ENCODE data around the gene C19orf12.

The C19orf12 gene

DNA sequence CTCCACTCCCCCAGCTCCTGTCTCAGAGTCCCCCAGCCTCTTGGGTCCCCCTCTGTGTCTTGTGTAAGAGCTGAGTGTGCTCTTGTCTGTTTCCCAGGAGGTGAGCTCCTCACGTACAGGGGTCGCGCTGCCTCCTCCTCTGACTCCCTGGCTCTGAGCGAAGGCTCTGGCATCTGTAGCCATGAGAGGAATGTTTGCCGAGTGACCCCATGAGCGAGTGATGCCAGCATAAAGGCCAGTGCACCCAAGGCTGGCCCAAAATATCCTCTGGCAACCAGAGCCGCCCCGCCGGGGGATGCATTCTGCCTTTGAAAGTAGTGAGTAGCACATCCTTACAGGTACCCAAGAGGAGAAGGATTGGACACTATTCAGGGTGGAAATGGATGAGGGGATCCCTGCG lies 26.2 kb upstream of the C19orf12 start:
- ChIA-PET POLR2A (no interaction called here), CTCF (interaction anchor here (1.0 to 4.1 kb wide), 3 partner anchors 11 to 133 kb away, joined by 3 to 16 read pairs (median 3); no protein-coding TSS in a partner anchor)
- H3K4me3 ChIP-seq (ENCODE audit: low read depth, low read length) = no peak overlapping the region
- no peak for DNase-seq (ENCODE audit: low read depth, low spot score)
- no peak for TF ChIP-seq CTCF (IDR thresholded peaks at IDR 0.05; ENCODE audit: insufficient read depth, low read length, missing control alignments)

DNA sequence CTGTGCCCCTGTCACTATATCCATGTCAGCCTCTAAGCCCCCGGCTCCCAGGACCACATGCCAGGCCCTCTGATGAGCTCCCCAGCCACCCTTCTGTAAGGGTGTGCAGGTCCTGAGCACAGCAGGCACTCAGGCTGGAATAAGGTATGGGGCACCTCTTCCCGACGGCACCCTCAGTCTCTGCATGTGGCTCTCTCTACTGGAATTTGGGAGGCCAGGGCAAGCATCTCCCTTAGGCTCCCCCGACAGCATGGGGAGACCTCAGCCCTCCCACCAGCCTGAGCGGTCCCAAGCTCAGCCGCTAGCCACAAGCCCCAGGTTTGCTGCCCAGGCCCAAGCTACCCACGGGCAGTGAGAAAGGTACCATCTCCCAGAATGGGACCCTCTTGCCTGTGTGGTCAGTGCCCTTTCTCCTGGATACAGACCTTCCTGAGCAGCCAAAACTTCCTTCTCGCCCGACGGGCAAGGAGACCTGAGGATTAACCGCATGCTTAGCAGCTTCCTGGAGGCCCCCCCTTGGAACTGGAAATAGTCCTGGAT lies 22.5 kb upstream of the C19orf12 start:
- H3K4me3 ChIP-seq (ENCODE audit: low read depth, low read length) = no peak overlapping the region
- ChIA-PET POLR2A (no interaction called here), CTCF (interaction anchor here (1.2 to 1.3 kb wide), 2 partner anchors 9 to 137 kb away, joined by 3 to 4 read pairs; no protein-coding TSS in a partner anchor)
- DNase-seq (ENCODE audit: low read depth, low spot score) = no peak
- no peak for TF ChIP-seq CTCF (IDR thresholded peaks at IDR 0.05; ENCODE audit: insufficient read depth, low read length, missing control alignments)

DNA sequence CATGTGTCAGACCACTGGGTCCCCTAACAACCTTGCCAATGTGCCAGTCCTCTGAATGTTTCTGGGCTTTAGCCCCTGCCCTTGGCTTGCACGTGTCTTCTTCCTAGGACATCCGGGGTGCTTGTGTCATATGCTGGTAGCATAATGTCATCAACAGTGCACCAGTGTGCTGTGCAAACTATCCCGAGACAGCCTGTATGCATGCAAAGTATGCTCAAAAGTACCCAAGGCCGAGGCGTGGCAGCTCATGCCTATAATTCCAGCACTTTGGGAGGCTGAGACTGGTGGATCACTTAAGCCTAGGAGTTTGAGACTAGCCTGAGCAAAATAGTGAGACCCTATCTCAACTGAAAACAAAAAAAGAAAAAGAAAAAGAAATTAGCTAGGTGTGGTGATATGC lies 20.8 kb upstream of the C19orf12 start:
- POLR2A ChIA-PET = no interaction called here
- no peak for DNase-seq (ENCODE audit: low read depth, low spot score)
- no peak for TF ChIP-seq CTCF (IDR thresholded peaks at IDR 0.05; ENCODE audit: insufficient read depth, low read length, missing control alignments)
- CTCF ChIA-PET = interaction anchor here (0.9 to 1.5 kb wide), 2 partner anchors 20 to 207 kb away, joined by 4 to 5 read pairs; partner anchors contain the start of gene URI1
- H3K4me3 ChIP-seq (ENCODE audit: low read depth, low read length) = no peak overlapping the region

DNA sequence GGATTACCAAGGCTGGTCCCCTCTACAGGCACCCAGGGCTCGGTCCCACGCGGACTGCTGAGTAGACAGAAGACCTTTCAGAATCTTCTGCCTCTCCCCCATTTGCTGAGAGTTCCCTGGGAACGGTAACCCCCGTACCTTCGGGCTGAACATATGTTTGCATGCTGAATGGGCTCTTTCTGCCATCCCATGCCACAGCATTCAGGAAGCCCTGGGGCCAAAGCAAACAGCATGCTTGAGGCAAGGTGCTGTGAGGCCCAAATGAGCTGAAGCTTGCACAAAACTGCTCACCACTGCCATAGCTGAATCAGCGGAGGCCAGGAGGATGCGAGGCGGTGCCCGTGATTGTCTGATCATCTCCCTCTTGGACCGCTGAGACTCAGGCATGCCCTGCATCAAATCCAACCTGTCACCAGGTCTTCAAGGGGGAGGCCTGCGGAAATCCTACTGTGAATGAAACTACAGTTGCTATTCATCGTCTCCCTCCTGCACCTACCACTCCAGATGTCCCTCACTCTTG lies 16.3 kb upstream of the C19orf12 start:
- H3K4me3 ChIP-seq (ENCODE audit: low read depth, low read length) = no peak overlapping the region
- DNase-seq (ENCODE audit: low read depth, low spot score) = no peak
- ChIA-PET POLR2A (no interaction called here), CTCF (interaction anchor here (0.7 to 5.7 kb wide), 12 partner anchors 10 to 920 kb away, joined by 3 to 44 read pairs (median 8); no protein-coding TSS in a partner anchor)
- TF ChIP-seq CTCF (IDR thresholded peaks at IDR 0.05; ENCODE audit: insufficient read depth, low read length, missing control alignments) = no peak

DNA sequence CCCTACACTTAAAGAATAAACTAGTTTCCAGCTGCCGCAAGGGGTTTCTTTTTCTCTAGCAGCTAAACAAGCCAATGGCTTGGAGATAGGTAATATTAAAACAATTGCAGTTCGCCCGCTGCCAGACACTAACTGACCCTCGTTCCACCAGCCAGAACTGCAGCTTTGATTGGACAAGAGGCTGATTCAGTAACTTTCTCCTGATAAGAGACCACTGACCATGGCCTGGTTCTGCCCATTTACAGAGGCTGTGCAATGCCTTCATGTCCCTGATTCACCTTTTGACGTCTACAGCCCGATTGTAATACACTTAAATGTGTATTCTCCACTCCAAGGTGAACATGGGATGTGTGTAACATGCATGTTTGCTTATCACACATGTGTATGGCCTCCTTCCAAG lies 12.8 kb upstream of the C19orf12 start:
- H3K4me3 ChIP-seq (ENCODE audit: low read depth, low read length) = no peak overlapping the region
- TF ChIP-seq CTCF (IDR thresholded peaks at IDR 0.05; ENCODE audit: insufficient read depth, low read length, missing control alignments) = no peak
- CTCF ChIA-PET = interaction anchor here (0.6 to 5.7 kb wide), 6 partner anchors 9 to 939 kb away, joined by 3 to 44 read pairs (median 4); no protein-coding TSS in a partner anchor
- DNase-seq (ENCODE audit: low read depth, low spot score) = no peak
- POLR2A ChIA-PET = no interaction called here

- ChIA-PET CTCF (interaction anchor here (0.6 to 3.2 kb wide), 6 partner anchors 8 to 925 kb away, joined by 3 to 23 read pairs (median 5); partner anchors contain the start of gene C19orf12), POLR2A (no interaction called here)
- H3K4me3 ChIP-seq (ENCODE audit: low read depth, low read length) = no peak overlapping the region
- no peak for TF ChIP-seq CTCF (IDR thresholded peaks at IDR 0.05; ENCODE audit: insufficient read depth, low read length, missing control alignments)
- DNase-seq (ENCODE audit: low read depth, low spot score) = no peak
Measured at GRCh38 chr19:29724746-29725145, 9.7 kb upstream of the C19orf12 start.
